NCI-H2081 treated with DMSO at 0.1 percent for 48 hours (cell line): Measurements from ENCODE around the gene HS6ST1.

Source experiments
- DNase-seq: peaks from one replicate; lab custom pipeline; 2025; lab: John Stamatoyannopoulos, UW

Gene HS6ST1

GRCh38 chr2:128282246-128282975 lies 36.3 kb downstream of the HS6ST1 start:
- DNase-seq: no peak

GRCh38 chr2:128281852-128282245 lies 36.8 kb downstream of the HS6ST1 start:
- no peak for DNase-seq

DNA sequence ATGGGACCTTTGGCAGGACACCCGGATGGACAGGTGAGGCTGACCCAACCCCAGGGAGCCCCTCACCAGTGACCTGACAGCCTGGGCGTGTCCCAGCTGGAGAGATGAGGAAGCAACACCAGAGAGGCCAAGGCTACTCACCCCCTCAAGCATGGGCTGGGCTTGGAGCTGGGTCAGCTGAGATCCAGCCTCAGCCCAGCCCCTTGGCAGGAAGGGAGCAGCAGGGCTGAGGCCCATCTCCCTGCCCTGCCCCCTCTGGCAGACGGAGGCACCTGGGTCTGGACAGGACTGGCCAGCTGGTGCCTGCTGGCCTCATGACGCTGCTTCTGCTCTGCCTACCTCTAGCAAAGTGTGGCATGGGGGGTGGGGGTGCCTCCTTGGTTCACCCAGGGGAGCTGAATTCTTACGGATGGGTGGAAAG lies 37.8 kb downstream of the HS6ST1 start:
- DNase-seq: no peak

DNA sequence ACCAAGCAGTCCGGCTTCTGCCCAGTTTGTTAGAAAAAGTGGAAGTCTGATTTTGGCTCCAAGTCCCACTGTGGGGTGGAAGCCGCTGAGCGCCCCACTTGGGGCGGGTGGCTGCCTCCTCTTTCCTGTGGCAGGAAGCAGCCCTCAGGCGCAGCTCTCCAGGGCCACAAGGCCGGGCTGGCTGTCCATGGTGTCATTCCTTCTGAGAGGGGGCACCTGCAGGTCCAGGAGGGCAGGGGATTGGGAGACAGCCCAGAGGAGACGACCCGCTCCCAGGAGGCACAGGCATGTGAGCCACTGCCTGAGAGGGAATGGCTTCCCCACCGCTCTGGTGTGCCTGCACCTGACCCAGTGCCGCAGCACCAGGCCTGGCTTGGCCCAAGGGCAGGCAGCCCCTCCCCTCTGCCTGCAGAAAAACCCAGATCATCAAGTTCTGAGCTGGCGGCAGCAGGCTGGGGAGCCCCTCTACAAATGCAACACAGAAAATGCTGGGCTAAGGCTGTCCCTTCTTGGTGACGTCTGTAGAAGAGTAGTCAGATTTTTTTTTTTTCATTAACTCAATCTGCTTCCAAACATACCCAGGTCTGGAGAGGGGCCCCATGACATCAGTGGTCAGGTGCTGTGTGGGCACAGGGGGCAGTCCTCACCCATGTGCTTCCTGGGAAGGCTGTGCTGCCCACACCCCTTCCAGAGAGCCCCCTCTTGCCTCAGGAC lies 38.4 kb downstream of the HS6ST1 start:
- no peak for DNase-seq

DNA sequence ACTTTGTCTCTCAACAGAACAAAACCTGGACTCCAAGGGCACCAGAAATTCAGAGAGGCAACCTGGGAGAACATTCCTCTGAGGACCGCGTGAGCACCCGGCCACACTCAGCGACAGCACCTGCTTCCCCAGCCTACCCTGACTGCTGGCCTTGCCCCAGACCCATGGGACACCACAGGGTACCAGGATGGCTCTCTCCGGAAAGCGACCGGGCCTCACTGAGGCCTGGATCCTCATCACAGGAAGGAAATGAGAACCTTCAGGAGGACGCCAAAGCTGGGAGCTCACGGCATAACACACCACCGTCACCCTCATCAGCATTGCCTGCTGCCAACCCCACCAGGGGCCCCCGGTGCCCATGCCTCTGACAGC lies 38.9 kb downstream of the HS6ST1 start:
- no peak for DNase-seq

DNA sequence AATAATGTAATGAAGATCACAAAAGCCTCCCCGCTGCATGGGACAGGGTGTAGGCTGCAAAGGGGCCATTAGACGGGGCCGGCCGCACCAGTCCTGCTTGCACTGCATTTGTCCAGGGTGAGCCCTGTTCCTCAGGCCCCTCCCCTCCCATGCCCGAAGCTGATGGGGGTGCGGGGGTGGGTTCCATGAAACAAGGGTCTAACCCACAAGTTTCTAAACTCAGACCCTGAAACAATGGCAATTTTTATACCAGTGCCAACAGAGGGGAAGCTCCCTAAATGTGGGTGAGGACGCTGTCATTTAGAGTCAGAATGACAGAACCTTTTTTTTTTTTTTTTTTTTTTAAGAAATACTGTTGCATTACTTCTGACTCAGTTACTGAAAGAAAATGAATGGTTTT lies 39.7 kb downstream of the HS6ST1 start:
- no peak for DNase-seq

GRCh38 chr2:128277961-128278681 lies 40.5 kb downstream of the HS6ST1 start:
- no peak for DNase-seq

DNA sequence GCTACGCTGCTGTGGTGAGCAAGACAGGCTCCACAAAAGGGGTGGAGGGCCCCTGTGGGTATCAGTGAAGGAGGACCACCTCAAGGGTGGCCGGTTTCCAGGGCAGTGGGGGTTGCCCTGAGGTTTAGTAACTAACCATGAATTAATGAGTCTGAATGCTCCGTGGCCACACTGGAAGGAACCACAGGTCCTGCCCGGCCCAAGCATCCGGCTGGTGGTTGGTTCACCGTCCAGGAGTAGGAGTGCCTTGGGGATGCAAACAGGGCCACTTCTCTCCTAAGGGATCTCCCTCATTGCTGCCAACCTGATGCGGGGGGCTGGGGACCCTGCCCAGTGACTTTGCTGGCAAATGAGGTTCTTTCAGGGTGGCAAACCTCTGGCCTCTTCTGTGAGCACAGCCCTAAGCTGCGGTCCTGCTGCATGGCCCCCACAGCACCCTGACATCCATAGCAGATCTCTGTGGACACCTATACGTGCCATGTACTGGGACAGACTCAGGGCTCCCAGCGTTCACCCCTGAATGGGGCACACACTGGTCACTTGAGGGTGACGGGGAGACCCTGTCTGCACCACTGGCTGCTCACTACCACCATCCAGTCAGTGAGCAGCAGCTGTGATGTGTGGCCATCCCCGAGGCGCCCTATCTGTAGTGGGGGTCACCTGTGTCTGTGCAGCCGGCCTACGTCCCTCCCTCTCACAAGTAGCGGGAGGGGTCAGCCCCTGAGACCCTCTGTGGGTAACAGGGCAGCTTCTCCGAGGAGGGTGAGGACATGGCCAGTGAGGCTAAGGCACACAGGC lies 41.6 kb downstream of the HS6ST1 start:
- no peak for DNase-seq

- DNase-seq: no peak
These were observed 43.1 kb downstream of the HS6ST1 start for GRCh38 chr2:128275498-128276045.

DNA sequence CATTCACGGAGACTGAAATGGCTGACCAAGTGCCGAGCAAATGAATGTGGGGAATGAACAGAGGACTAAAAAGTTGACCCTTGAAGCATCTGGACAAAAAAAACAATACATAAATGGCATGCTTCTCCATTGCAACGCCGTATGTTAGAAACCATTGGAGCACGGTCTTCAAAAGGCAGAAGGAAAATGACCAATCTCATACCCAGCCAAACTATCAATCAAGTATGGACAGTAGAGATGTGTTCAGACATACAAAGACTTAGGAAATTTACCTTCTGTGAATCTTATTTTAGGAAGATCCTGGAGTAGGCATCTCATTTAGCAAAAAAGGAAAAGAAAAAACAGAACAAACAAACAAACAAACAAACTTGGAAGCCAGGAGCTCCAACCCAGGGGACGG lies 44.5 kb downstream of the HS6ST1 start:
- DNase-seq: no peak

DNA sequence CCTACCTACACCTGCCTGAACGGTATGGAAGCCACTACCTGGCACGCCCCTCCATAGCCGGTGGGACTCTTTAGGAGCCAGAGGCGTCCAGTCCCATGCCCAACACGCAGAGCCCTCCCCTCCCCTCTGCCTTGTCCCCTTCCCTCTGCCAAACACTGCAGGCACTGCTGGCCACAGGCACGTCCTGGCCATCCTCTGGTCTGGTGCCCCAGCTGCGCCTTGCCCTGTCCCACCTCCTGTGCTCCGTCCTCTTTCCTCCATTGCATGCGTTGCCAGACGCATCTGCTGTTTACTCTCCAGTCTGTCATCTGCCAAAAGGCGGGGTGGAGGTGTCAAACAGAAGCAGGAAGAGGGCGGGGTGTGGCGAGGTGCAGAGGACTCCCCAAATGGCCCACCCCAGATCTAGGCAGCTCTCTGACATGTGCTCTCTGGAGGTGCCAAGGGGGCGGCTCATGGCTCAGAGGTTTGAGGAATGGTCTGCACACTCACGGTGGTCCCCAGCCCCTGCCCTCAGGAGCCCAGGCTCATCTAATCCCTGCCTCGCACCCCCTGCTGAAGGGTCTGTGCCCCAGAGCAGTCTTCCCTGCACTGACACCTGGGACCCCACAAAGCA lies 45.1 kb downstream of the HS6ST1 start:
- DNase-seq: no peak

- no peak for DNase-seq
These were observed 45.8 kb downstream of the HS6ST1 start for GRCh38 chr2:128272601-128273468.

DNA sequence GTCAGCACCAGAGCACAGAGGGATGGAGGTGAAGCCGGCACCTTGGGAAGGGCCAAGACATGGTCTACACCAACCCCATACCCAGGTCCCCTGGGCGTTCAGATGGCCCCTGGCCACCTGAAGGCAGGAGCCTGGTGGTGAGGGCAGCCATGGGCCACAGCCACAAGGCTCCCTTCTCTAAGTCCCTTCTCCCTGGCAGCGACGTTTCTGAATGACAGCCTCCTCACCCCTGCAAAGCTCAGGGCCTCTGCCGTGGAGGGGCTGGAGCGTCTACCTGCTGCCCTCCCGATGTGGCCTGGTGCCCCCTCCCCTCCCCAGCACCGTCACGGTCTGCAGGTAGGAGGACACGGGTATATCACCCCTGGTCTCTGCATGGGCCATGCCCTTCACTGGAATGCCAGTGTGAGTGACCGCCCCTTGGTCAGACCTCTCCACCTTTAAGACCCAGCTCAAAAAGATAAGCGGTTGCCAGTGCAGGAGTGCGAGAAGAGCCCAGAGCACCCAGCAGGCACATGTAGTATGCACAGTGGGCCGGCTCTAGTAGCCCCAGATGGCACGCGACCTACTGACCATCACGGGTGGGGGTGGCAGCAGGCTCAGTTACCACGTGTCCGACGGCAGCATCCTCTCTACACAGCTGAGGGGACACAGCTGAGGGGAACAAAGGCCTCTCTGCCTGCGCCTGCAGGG lies 46.6 kb downstream of the HS6ST1 start:
- DNase-seq: no peak

DNA sequence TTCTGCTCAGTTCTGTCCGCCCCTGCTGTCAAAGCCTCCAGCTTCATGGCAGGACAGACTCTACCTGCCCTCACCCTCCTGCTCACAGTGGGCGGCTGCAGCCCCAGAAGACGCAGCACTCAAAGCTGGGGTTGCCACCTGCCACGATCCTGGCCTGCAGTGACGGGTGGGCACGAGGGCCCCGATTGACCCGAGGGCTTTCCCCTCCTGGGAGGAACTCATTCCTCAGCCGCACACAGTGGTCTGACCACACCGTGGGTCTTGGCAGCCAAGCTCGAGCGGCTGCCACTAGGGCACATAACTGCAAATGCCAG lies 47.1 kb downstream of the HS6ST1 start:
- no peak for DNase-seq

DNA sequence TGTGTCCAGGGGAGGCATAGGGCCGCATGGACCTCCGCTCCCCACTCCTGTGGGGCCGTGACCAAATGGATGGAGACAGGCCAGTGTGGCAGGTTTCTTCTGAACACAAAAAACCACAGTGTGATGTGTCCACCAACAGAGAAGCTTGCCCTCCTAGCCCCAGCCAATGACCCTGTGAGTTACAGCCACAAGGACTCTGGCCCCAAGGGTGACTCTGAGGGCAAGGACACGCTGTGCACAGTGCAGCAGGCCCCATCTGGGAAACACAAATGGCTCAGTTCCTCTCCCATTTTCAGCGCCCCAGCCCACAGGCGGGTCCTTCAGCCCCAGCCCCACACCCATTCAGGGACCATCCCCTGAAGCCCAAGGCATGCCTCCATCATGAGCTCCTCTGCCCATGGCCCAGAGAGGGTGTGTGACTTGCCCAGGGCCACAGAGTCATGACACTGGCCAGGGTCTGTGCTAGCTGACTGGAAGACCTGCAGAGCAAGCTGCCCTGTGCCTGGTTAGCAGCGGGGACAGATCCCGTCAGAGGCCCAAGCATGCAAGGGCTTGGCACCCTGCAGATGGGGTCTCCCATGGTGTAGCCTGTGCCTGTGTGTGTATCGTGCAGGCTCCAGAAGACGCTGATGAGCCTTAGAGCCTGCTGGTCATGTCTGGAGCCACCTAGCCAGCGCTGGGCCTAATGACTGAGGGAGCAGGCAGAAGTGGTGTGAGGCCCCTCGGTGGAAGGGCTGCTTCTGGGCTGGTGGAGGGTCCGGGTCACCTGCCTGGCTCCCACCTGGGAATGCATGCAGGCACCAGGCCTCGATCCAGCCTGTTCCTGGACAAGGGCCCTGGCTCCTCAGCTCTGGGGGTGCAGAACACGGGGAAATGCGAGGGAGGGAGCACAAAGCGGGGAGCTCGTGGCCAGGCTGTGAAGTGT lies 47.7 kb downstream of the HS6ST1 start:
- DNase-seq: no peak

DNA sequence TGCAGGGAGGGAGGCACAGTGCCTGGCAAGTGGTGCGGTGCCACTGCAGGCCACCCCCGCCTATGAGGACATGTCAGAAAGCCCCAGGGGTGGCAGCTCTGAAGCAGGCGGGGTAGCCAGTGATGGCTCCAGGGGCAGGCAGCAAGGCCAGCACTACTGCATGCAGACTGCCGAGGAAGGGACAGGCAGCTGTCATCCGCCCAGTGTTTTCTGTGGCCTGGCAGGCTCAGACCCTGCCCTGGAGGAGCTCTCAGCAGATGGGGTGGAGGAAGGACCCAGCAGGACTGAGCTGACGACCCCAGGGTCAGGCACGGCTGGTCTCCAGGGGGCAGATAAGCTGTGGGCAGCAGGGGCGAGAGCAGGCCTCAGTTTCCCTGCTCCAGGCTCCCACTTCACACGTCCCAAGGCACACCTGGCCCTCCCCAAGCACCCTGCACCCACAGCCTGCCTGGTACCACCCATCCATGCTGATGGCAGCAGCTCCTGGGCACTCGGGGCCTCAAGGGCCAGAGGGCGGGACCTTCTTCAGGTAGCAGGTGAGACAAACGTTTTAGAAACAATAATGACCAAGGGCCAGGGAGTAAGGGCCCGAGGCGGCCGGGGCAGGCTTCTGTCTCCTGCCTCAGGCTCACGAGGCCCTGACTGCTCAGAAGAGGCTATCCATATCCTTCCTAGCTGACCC lies 48.5 kb downstream of the HS6ST1 start:
- DNase-seq: no peak

DNA sequence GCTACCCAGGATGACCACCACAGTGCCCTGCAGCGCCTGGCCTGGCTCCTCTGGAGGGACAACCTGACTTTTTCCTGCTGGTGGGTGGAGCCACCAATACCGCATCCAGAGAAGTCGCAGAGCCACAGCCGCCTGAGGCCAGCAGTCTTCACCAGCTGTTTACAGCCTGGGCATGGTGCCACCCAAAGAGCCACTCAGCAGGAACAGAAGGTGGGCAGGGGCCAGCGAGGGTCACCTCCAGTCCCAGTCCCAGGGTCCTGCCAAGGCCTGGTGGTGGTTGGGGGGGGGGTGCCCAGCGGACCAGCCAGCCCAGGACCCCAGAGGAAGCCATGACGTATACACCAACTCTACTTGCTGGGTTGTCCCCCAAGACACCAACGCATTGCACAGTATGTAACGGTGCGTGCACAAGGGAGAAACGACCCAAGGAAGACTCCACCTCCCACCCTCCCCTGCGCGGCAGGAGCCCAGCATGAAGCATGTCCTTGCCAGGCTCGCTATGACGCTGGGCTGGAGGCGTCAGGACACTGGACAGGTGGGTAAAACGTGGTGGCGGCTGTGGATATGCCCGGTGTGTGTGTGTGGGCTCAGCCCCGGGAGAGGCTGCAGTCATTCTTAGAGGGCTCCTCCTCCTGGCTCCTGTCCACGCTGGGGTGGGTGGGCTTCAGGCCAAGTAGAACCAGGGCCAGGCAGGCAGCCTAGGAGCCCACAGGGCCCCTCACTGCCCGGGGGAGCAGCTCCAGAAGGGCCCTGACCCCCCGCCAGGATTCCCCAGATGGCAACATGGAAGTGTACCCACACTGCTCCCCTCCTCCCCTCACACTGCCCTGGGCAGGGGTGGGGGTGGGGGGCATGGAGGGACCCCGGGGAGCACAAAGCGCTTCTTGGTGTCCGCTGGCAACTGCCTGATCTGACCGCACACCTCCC lies 49.3 kb downstream of the HS6ST1 start:
- no peak for DNase-seq
